Adipocyte (in vitro differentiated cells): ENCODE data around the gene NUP205.

ENCODE experiments used
- DNase-seq: peaks from one replicate; pipeline ENCODE4 v3.0.0-alpha.2; 2015; ENCODE audit warnings: low read depth
- H3K27me3 ChIP-seq: replicated peaks from 2 replicates; pipeline ENCODE4 v1.7.0; 2013; ENCODE audit warnings: mild to moderate bottlenecking, low read length, moderate library complexity; ENCODE audit not compliant: control insufficient read depth, insufficient read depth
- H3K36me3 ChIP-seq: 2 replicates; pipeline ENCODE4 v1.7.0; 2013; ENCODE audit warnings: low read length, mild to moderate bottlenecking, moderate library complexity; ENCODE audit not compliant: control insufficient read depth, insufficient read depth, severe bottlenecking
- H3K4me1 ChIP-seq: 2 replicates; pipeline ENCODE4 v1.7.0; 2013; ENCODE audit warnings: mild to moderate bottlenecking, low read length, moderate library complexity; ENCODE audit not compliant: control insufficient read depth, insufficient read depth
- H3K4me3 ChIP-seq: 2 replicates; pipeline ENCODE4 v1.7.0; 2013; ENCODE audit warnings: mild to moderate bottlenecking, low read length, moderate library complexity
- H3K9ac ChIP-seq: 2 replicates; pipeline ENCODE4 v1.7.0; 2013; ENCODE audit warnings: mild to moderate bottlenecking, low read length, moderate library complexity
- H3K9me3 ChIP-seq: 2 replicates; pipeline ENCODE4 v1.7.0; 2013; ENCODE audit warnings: mild to moderate bottlenecking, low read length, moderate library complexity; ENCODE audit not compliant: control insufficient read depth

The NUP205 gene

GRCh38 chr7:135550196-135550595 lies 7.5 kb upstream of the NUP205 start:
- no peaks in the 10 kb centered on the region for H3K4me1 ChIP-seq
- H3K9me3 ChIP-seq: no peaks in the 10 kb centered on the region
- no peaks in the 10 kb centered on the region for H3K36me3 ChIP-seq
- H3K4me3 ChIP-seq: no peak overlapping the region
- no peaks in the 10 kb centered on the region for H3K27me3 ChIP-seq
- DNase-seq: no peak
- no peak overlapping the region for H3K9ac ChIP-seq

- DNase-seq: no peak
- Histone ChIP-seq H3K9me3 (no peaks in the 10 kb centered on the region), H3K9ac (no peak overlapping the region), H3K4me1 (no peaks in the 10 kb centered on the region), H3K27me3 (no peaks in the 10 kb centered on the region), H3K36me3 (no peaks in the 10 kb centered on the region), H3K4me3 (no peak overlapping the region)
Observed at GRCh38 chr7:135552148-135552547, 5.6 kb upstream of the NUP205 start.

DNA sequence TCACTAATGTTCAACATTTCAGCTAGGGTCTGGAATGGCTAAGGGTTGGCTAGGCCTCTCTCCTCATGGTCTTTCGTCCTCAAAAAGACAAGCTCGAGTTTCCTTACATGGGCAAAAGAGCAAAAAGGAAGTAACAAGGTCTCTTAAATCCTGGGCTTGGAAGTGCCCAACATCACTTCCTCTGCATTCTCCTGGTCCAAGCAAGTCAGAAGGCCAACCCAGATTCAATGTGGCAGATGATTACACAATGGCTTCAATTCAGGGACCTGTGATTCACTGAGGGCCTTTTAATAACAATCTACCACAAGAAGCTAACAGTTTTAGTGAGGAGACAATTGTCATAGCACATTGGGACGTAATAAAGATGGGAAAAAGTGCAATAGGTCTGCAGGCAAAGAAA lies 4.4 kb upstream of the NUP205 start:
- no peaks in the 10 kb centered on the region for H3K36me3 ChIP-seq
- no peaks in the 10 kb centered on the region for H3K9me3 ChIP-seq
- no peak for DNase-seq
- H3K9ac ChIP-seq: no peak overlapping the region
- H3K4me1 ChIP-seq: no peaks in the 10 kb centered on the region
- no peak overlapping the region for H3K4me3 ChIP-seq
- no peaks in the 10 kb centered on the region for H3K27me3 ChIP-seq

GRCh38 chr7:135558337-135558767 lies 635 bp downstream of the NUP205 start:
- Histone ChIP-seq H3K9ac (peak overlapping the region; percentile 93), H3K36me3 (no peaks in the 10 kb centered on the region), H3K27me3 (no peaks in the 10 kb centered on the region)

GRCh38 chr7:135558881-135559280 lies 1.2 kb downstream of the NUP205 start:
- no peak for DNase-seq
- H3K9ac ChIP-seq: peak overlapping the region; percentile 93

More at GRCh38 chr7:135558337-135558767, 635 bp downstream of the NUP205 start:
- peaks cover 9% of the 10 kb centered on the region for H3K4me1 ChIP-seq
- H3K4me3 ChIP-seq: peak overlapping the region; percentile 96
- DNase-seq: peak; percentile 86
- no peaks in the 10 kb centered on the region for H3K9me3 ChIP-seq

DNA sequence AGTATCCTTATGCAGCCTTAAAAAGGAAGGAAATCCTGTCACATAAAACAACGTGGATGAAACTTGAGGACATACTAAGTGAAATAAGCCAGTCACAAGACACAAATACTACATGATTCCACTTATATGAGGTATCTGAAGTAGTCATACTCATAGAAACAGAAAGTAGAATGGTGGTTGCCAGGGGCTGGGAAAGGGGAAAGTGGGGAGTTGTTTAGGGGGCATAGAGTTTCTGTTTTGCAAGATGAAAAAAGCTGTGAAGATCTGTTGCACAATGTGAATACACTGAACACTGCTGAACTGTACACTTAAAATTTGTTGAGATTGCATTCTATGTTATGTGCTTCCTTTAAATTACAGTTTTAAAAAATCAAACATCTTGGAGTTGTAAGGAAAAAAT lies 2.9 kb downstream of the NUP205 start:
- no peak overlapping the region for H3K4me3 ChIP-seq
- DNase-seq: no peak
- no peaks in the 10 kb centered on the region for H3K27me3 ChIP-seq
- H3K4me1 ChIP-seq: peaks cover 9% of the 10 kb centered on the region
- no peak overlapping the region for H3K9ac ChIP-seq
- H3K9me3 ChIP-seq: no peaks in the 10 kb centered on the region
- H3K36me3 ChIP-seq: no peaks in the 10 kb centered on the region

More at GRCh38 chr7:135558881-135559280, 1.2 kb downstream of the NUP205 start:
- Histone ChIP-seq H3K9me3 (no peaks in the 10 kb centered on the region), H3K4me1 (peaks cover 9% of the 10 kb centered on the region), H3K36me3 (no peaks in the 10 kb centered on the region), H3K4me3 (peak overlapping the region; percentile 96), H3K27me3 (no peaks in the 10 kb centered on the region)

- DNase-seq: no peak
- H3K27me3 ChIP-seq: no peaks in the 10 kb centered on the region
- no peak overlapping the region for H3K9ac ChIP-seq
- no peaks in the 10 kb centered on the region for H3K9me3 ChIP-seq
- no peaks in the 10 kb centered on the region for H3K36me3 ChIP-seq
- H3K4me1 ChIP-seq: peaks cover 9% of the 10 kb centered on the region
- H3K4me3 ChIP-seq: no peak overlapping the region
Observed at GRCh38 chr7:135562720-135563119, 5.0 kb downstream of the NUP205 start.

GRCh38 chr7:135571834-135572233 lies 14.1 kb downstream of the NUP205 start:
- no peak overlapping the region for H3K9ac ChIP-seq
- H3K4me3 ChIP-seq: no peak overlapping the region
- no peak for DNase-seq
- peaks cover 35% of the 10 kb centered on the region for H3K36me3 ChIP-seq
- H3K27me3 ChIP-seq: no peaks in the 10 kb centered on the region
- H3K4me1 ChIP-seq: no peaks in the 10 kb centered on the region
- H3K9me3 ChIP-seq: no peaks in the 10 kb centered on the region

GRCh38 chr7:135573541-135573940 lies 15.8 kb downstream of the NUP205 start:
- H3K4me3 ChIP-seq: no peak overlapping the region
- DNase-seq: no peak
- H3K9ac ChIP-seq: no peak overlapping the region
- H3K36me3 ChIP-seq: peaks cover 49% of the 10 kb centered on the region
- no peaks in the 10 kb centered on the region for H3K4me1 ChIP-seq
- no peaks in the 10 kb centered on the region for H3K9me3 ChIP-seq
- no peaks in the 10 kb centered on the region for H3K27me3 ChIP-seq

DNA sequence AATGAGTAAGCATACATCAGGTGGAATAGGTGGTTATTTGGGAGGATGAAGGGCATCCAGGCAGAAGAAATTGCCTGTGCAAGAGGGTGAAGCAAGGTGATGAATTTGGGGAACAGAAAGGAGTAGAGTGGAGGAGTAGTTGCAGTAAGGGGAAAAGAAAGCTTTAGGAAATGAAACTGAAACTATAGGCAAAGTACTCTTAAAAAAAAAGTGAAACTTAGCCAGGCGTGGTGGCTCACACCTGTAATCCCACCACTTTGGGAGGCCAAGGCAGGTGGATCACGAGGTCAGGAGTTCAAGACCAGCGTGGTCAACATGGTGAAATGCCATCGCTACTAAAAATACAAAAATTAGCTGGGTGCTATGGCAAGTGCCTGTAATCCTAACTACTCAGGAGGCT lies 17.6 kb downstream of the NUP205 start:
- Histone ChIP-seq H3K4me1 (no peaks in the 10 kb centered on the region), H3K9ac (no peak overlapping the region), H3K36me3 (peaks cover 64% of the 10 kb centered on the region), H3K9me3 (no peaks in the 10 kb centered on the region), H3K4me3 (no peak overlapping the region), H3K27me3 (no peaks in the 10 kb centered on the region)
- no peak for DNase-seq

GRCh38 chr7:135578569-135578968 lies 20.9 kb downstream of the NUP205 start:
- Histone ChIP-seq H3K27me3 (no peaks in the 10 kb centered on the region), H3K9me3 (no peaks in the 10 kb centered on the region), H3K36me3 (peaks cover 79% of the 10 kb centered on the region), H3K4me3 (no peak overlapping the region), H3K4me1 (no peaks in the 10 kb centered on the region), H3K9ac (no peak overlapping the region)
- no peak for DNase-seq
